Caco-2 (cell line): Measurements from ENCODE around the gene RBBP6. TPM values are rescaled to one million over a fixed set of nuclear protein-coding genes. Genes with fewer than 3 reads are reported as not detected.
"Not testable (repeated sequence)": the region's sequence is repeated elsewhere in the genome, so short reads cannot be mapped to it uniquely, and the experiment has no call there.

ENCODE experiments used
- BruUV-seq: library from RNA; stranded (reverse); fragments of 400-500 nt; replicated peaks from 2 replicates; lab custom pipeline; 2021; lab: Mats Ljungman, UMichigan
- CTCF ChIA-PET: fragments of 300-600 bp; sonication (Branson Sonifier 250); formaldehyde crosslinking; loops from one replicate; lab custom pipeline; 2022; ENCODE audit warnings: antibody characterized with exemption; lab: Charles Lee
- POLR2A ChIA-PET: fragments of 300-600 bp; sonication (Branson Sonifier 250); formaldehyde crosslinking; loops from one replicate; lab custom pipeline; 2022; ENCODE audit warnings: antibody characterized with exemption; lab: Charles Lee
- DNase-seq, 2 experiments: peaks; one replicate each; pipeline versions ENCODE4 v3.0.0 to v3.0.0-alpha.2; 2020 to 2022
- H3K27me3 ChIP-seq: replicated peaks from 2 replicates; pipeline ENCODE4 v1.6.0; 2011; ENCODE audit warnings: low read length; ENCODE audit not compliant: control insufficient read depth, insufficient read depth
- H3K36me3 ChIP-seq: 2 replicates; pipeline ENCODE4 v1.5.1; 2011; ENCODE audit warnings: low read length; ENCODE audit not compliant: control insufficient read depth, insufficient read depth
- H3K4me1 ChIP-seq: fragments of 250-450 bp; sonication (Bioruptor Pico); 2 replicates; pipeline ENCODE4 v1.5.1; 2020; ENCODE audit warnings: mild to moderate bottlenecking
- H3K4me3 ChIP-seq: 2 replicates; pipeline ENCODE4 v1.5.1; 2011; ENCODE audit warnings: low read depth, mild to moderate bottlenecking, control low read depth, low read length
- H3K9me3 ChIP-seq: fragments of 250-450 bp; sonication (Bioruptor Pico); 2 replicates; pipeline ENCODE4 v1.5.1; 2020; ENCODE audit warnings: mild to moderate bottlenecking, moderate library complexity
- H3K27ac Mint-ChIP-seq: one replicate; pipeline ENCODE4 v1.8.0; 2022; ENCODE audit warnings: mixed read lengths; ENCODE audit not compliant: unreplicated experiment
- H3K27me3 Mint-ChIP-seq: one replicate; pipeline ENCODE4 v1.8.0; 2022; ENCODE audit warnings: mixed read lengths; ENCODE audit not compliant: insufficient read depth, unreplicated experiment
- H3K36me3 Mint-ChIP-seq: one replicate; pipeline ENCODE4 v1.8.0; 2022; ENCODE audit warnings: mild to moderate bottlenecking, mixed read lengths; ENCODE audit not compliant: insufficient read depth, unreplicated experiment
- H3K4me1 Mint-ChIP-seq: one replicate; pipeline ENCODE4 v1.8.0; 2022; ENCODE audit warnings: low read depth, mixed read lengths; ENCODE audit not compliant: unreplicated experiment
- H3K4me3 Mint-ChIP-seq: one replicate; pipeline ENCODE4 v1.8.0; 2022; ENCODE audit warnings: mild to moderate bottlenecking, moderate library complexity, mixed read lengths; ENCODE audit not compliant: unreplicated experiment
- H3K9me3 Mint-ChIP-seq: one replicate; pipeline ENCODE4 v1.8.0; 2022; ENCODE audit warnings: mixed read lengths; ENCODE audit not compliant: unreplicated experiment
- intact Hi-C: fragments of 100-400 bp; cut with micrococcal nuclease; formaldehyde crosslinking; loops from one replicate; pipeline ENCODE4 v1.10.0; 2022; ENCODE audit not compliant: unreplicated experiment
- total RNA-seq: library from RNA; stranded (reverse); gene quantifications from 2 replicates; pipeline ENCODE4 v1.2.3, GENCODE V29; 2022
- TF ChIP-seq, protein P1 (sequence below), 2 experiments: fragments of 200-600 bp in 1 of 2; IDR thresholded peaks; 1 replicate in 1 of 2; 2 replicates in 1 of 2; pipeline versions ENCODE4 v1.5.1 to v1.8.0; 2011 to 2022; ENCODE audit warnings: antibody characterized with exemption in 1 of 2, control low read depth in 1 of 2, inconsistent platforms in 1 of 2, low read depth in 1 of 2, low read length in 1 of 2, mild to moderate bottlenecking in 1 of 2, moderate library complexity in 1 of 2; ENCODE audit not compliant: insufficient read depth in 1 of 2, severe bottlenecking in 1 of 2, unreplicated experiment in 1 of 2

RBBP6 gene
- total RNA-seq, 1 experiment from 2014 or later: 38.7 TPM

DNA sequence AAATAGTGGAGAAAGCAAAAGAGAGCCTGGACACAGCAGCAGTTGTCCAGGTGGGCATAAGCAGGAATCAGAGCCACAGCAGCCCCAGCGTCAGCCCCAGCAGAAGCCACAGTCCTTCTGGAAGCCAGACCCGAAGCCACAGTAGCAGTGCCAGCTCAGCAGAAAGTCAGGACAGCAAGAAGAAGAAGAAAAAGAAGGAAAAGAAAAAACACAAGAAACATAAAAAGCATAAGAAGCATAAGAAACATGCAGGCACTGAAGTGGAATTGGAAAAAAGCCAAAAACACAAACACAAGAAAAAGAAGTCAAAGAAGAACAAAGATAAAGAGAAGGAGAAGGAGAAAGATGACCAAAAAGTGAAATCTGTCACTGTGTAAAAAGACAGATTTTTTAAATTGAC is 32.7 kb downstream of the RBBP6 start:
- no TSS peak for BruUV-seq
- POLR2A ChIA-PET: no interaction called here
- Mint-ChIP-seq H3K36me3 (peaks cover 71% of the 10 kb centered on the region), H3K4me1 (no peaks in the 10 kb centered on the region), H3K4me3 (no peak overlapping the region), H3K27me3 (no peaks in the 10 kb centered on the region), H3K27ac (no peak overlapping the region), H3K9me3 (peaks cover 38% of the 10 kb centered on the region)
- Histone ChIP-seq H3K9me3 (no peaks in the 10 kb centered on the region), H3K27me3 (no peaks in the 10 kb centered on the region), H3K4me3 (no peak overlapping the region), H3K36me3 (no peaks in the 10 kb centered on the region; the same call in 1 of the 2 replicates), H3K4me1 (no peaks in the 10 kb centered on the region)
- DNase-seq: no peak
- intact Hi-C loops: no loop called here
- CTCF ChIA-PET: no interaction called here
- TF ChIP-seq, protein P1, sequence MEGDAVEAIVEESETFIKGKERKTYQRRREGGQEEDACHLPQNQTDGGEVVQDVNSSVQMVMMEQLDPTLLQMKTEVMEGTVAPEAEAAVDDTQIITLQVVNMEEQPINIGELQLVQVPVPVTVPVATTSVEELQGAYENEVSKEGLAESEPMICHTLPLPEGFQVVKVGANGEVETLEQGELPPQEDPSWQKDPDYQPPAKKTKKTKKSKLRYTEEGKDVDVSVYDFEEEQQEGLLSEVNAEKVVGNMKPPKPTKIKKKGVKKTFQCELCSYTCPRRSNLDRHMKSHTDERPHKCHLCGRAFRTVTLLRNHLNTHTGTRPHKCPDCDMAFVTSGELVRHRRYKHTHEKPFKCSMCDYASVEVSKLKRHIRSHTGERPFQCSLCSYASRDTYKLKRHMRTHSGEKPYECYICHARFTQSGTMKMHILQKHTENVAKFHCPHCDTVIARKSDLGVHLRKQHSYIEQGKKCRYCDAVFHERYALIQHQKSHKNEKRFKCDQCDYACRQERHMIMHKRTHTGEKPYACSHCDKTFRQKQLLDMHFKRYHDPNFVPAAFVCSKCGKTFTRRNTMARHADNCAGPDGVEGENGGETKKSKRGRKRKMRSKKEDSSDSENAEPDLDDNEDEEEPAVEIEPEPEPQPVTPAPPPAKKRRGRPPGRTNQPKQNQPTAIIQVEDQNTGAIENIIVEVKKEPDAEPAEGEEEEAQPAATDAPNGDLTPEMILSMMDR (IDR thresholded peaks at IDR 0.05; ENCODE audit: insufficient read depth in 1 of 2, low read depth in 1 of 2, low read length in 1 of 2, severe bottlenecking in 1 of 2, unreplicated experiment in 1 of 2): no peak

GRCh38 chr16:24573141-24573540 is 33.8 kb downstream of the RBBP6 start:
- Mint-ChIP-seq H3K27ac (no peak overlapping the region), H3K9me3 (peaks cover 40% of the 10 kb centered on the region), H3K4me3 (no peak overlapping the region), H3K27me3 (no peaks in the 10 kb centered on the region), H3K36me3 (peaks cover 61% of the 10 kb centered on the region), H3K4me1 (no peaks in the 10 kb centered on the region)
- Histone ChIP-seq H3K27me3 (no peaks in the 10 kb centered on the region), H3K9me3 (no peaks in the 10 kb centered on the region), H3K4me3 (no peak overlapping the region), H3K36me3 (no peaks in the 10 kb centered on the region; the same call in 1 of the 2 replicates), H3K4me1 (no peaks in the 10 kb centered on the region)
- no TSS peak for BruUV-seq
- TF ChIP-seq, protein P1 (IDR thresholded peaks at IDR 0.05; ENCODE audit: insufficient read depth in 1 of 2, low read depth in 1 of 2, low read length in 1 of 2, severe bottlenecking in 1 of 2, unreplicated experiment in 1 of 2): no peak
- ChIA-PET POLR2A (no interaction called here), CTCF (no interaction called here)
- intact Hi-C loops: no loop called here
- no peak for DNase-seq

- intact Hi-C loops, H3K4me3 ChIP-seq, H3K27me3 ChIP-seq, POLR2A ChIA-PET, DNase-seq, H3K27me3 Mint-ChIP-seq, H3K4me1 ChIP-seq, H3K27ac Mint-ChIP-seq, CTCF ChIA-PET, H3K4me3 Mint-ChIP-seq, BruUV-seq, H3K36me3 ChIP-seq, H3K9me3 ChIP-seq, H3K4me1 Mint-ChIP-seq: not testable (repeated sequence)
- H3K36me3 Mint-ChIP-seq: peaks cover 44% of the 10 kb centered on the region
- peaks cover 29% of the 10 kb centered on the region for H3K9me3 Mint-ChIP-seq
Measured at GRCh38 chr16:24574515-24575485, 35.4 kb downstream of the RBBP6 start.

GRCh38 chr16:24575791-24576190 is 36.4 kb downstream of the RBBP6 start:
- H3K27ac Mint-ChIP-seq, POLR2A ChIA-PET, H3K4me3 ChIP-seq, H3K36me3 ChIP-seq, H3K4me1 Mint-ChIP-seq, BruUV-seq, H3K4me3 Mint-ChIP-seq, CTCF ChIA-PET, H3K9me3 ChIP-seq, H3K27me3 ChIP-seq, DNase-seq, H3K4me1 ChIP-seq, H3K27me3 Mint-ChIP-seq, intact Hi-C loops: not testable (repeated sequence)
- peaks cover 27% of the 10 kb centered on the region for H3K9me3 Mint-ChIP-seq
- H3K36me3 Mint-ChIP-seq: peaks cover 34% of the 10 kb centered on the region
